ENCODE results near the gene MFRP.

Gene MFRP

GRCh38 chr11:119359365-119360214, 13.1 kb upstream of the MFRP start:
- TF ChIP-seq CTCF (IDR thresholded peaks at IDR 0.05; ENCODE audit: insufficient read depth, low read length, poor library complexity, severe bottlenecking) (no peak), EZH2phosphoT487 (conservative IDR thresholded peaks at IDR 0.05; ENCODE audit: low read length) (no peak)
- Histone ChIP-seq H4K20me1 (ENCODE audit: low read depth, low read length) (no peaks in the 10 kb centered on the region), H3K27me3 (ENCODE audit: low read length) (no peaks in the 10 kb centered on the region), H3K27ac (ENCODE audit: low read depth, low read length) (no peak overlapping the region), H3K79me2 (ENCODE audit: insufficient read depth, low read length) (no peaks in the 10 kb centered on the region), H3K4me3 (ENCODE audit: insufficient read depth, low read length, poor library complexity, severe bottlenecking) (no peak overlapping the region), H3K4me2 (ENCODE audit: low read depth, low read length, poor library complexity, severe bottlenecking) (no peak overlapping the region), H3F3A (ENCODE audit: insufficient read depth) (no peaks in the 10 kb centered on the region), H3K9me2 (replicated peaks; ENCODE audit: insufficient read depth, low read length) (no peaks in the 10 kb centered on the region), H3K36me3 (ENCODE audit: low read length) (no peaks in the 10 kb centered on the region), H2AFZ (ENCODE audit: low read depth, low read length, severe bottlenecking) (no peak overlapping the region), H3K9ac (ENCODE audit: low read length) (no peak overlapping the region), H3K9me3 (ENCODE audit: insufficient read depth, low read length) (no peaks in the 10 kb centered on the region)

GRCh38 chr11:119357074-119357473, 10.6 kb upstream of the MFRP start:
- Histone ChIP-seq H3K9ac (ENCODE audit: low read length) (0 out of 2 replicates have a peak overlapping the region, but pooled peaks have one; percentile 62), H3K9me2 (replicated peaks; ENCODE audit: insufficient read depth, low read length) (no peaks in the 10 kb centered on the region), H3K27me3 (ENCODE audit: low read length) (no peaks in the 10 kb centered on the region), H3K27ac (ENCODE audit: low read depth, low read length) (no peak overlapping the region), H3K4me3 (ENCODE audit: insufficient read depth, low read length, poor library complexity, severe bottlenecking) (no peak overlapping the region), H3K4me2 (ENCODE audit: low read depth, low read length, poor library complexity, severe bottlenecking) (peak overlapping the region; percentile 89), H2AFZ (ENCODE audit: low read depth, low read length, severe bottlenecking) (no peak overlapping the region), H4K20me1 (ENCODE audit: low read depth, low read length) (no peaks in the 10 kb centered on the region), H3F3A (ENCODE audit: insufficient read depth) (no peaks in the 10 kb centered on the region), H3K36me3 (ENCODE audit: low read length) (no peaks in the 10 kb centered on the region), H3K79me2 (ENCODE audit: insufficient read depth, low read length) (no peaks in the 10 kb centered on the region), H3K9me3 (ENCODE audit: insufficient read depth, low read length) (no peaks in the 10 kb centered on the region)
- TF ChIP-seq CTCF (IDR thresholded peaks at IDR 0.05; ENCODE audit: insufficient read depth, low read length, poor library complexity, severe bottlenecking) (no peak), EZH2phosphoT487 (conservative IDR thresholded peaks at IDR 0.05; ENCODE audit: low read length) (no peak)

- no peaks in the 10 kb centered on the region for H4K20me1 ChIP-seq (ENCODE audit: low read depth, low read length)
- H3K4me3 ChIP-seq (ENCODE audit: insufficient read depth, low read length, poor library complexity, severe bottlenecking) = peak overlapping the region; percentile 58
- no peaks in the 10 kb centered on the region for H3K79me2 ChIP-seq (ENCODE audit: insufficient read depth, low read length)
- no peaks in the 10 kb centered on the region for H3K36me3 ChIP-seq (ENCODE audit: low read length)
- H3K9me3 ChIP-seq (ENCODE audit: insufficient read depth, low read length) = no peaks in the 10 kb centered on the region
- no peaks in the 10 kb centered on the region for H3K27me3 ChIP-seq (ENCODE audit: low read length)
- no peak overlapping the region for H3K27ac ChIP-seq (ENCODE audit: low read depth, low read length)
- H3K9me2 ChIP-seq (replicated peaks; ENCODE audit: insufficient read depth, low read length) = no peaks in the 10 kb centered on the region
- H2AFZ ChIP-seq (ENCODE audit: low read depth, low read length, severe bottlenecking) = peak overlapping the region; percentile 99
- peak overlapping the region; percentile 62 for H3K9ac ChIP-seq (ENCODE audit: low read length)
- TF ChIP-seq CTCF (IDR thresholded peaks at IDR 0.05; ENCODE audit: insufficient read depth, low read length, poor library complexity, severe bottlenecking) (peak; percentile 95), EZH2phosphoT487 (conservative IDR thresholded peaks at IDR 0.05; ENCODE audit: low read length) (no peak)
- H3K4me2 ChIP-seq (ENCODE audit: low read depth, low read length, poor library complexity, severe bottlenecking) = peak overlapping the region; percentile 89
- no peaks in the 10 kb centered on the region for H3F3A ChIP-seq (ENCODE audit: insufficient read depth)
Measured at GRCh38 chr11:119356349-119357031, 10.0 kb upstream of the MFRP start.
